Activated CD4-positive, alpha-beta T cell treated with anti-CD3 and anti-CD28 coated beads for 24 hours (primary cell): Measurements from ENCODE around the gene PTGDR.
A peak's percentile ranks its signal among the peaks of the same experiment; 100 is the strongest.

Source experiments
- DNase-seq, 2 donors: peaks; one replicate each; pipeline ENCODE4 v3.0.0-alpha.2; 2020; ENCODE audit warnings: low read depth in 2 of 2

PTGDR gene

GRCh38 chr14:52263190-52263589 is 4.3 kb upstream of the PTGDR start:
- DNase-seq: no peak

DNA sequence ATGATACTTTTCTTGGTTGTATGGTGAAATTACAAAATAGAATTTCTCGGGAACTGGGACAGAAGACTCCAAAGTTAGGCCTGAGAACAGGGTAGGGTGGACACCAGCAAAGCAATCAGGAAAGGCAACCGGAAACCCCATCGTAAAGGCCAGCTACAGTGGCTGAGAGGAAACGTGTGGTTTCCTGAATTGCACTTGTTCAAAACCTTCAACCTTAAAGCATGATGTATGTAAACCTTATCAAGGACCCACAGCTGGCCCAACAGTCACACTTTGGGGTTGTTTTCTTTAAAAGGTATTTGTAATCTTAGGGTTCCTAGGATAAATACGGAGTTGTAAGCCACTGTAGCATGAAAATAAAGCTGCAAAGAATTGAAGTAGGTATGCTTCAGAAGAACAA is 2.2 kb upstream of the PTGDR start:
- no peak for DNase-seq

DNA sequence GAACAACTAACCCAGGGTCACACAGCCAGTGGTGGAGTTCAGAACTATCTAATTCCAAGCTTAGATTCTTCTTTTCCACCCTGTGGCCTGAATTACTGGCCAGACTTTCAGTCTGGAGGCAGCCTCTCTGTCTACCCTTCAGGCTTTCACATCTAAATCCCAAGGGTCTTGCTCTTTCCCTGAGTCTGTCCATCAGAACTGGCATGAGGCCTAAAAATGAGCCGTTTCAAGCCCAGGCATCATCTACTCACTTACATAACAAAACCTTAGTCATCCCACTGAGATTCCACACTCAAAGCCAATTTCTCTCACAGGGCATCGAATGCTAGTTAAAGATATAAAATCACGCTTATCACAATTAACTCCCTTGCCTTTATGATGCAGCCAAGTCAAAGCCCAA is 1.3 kb upstream of the PTGDR start:
- no peak for DNase-seq

GRCh38 chr14:52266782-52267181 is 716 bp upstream of the PTGDR start:
- no peak for DNase-seq

DNA sequence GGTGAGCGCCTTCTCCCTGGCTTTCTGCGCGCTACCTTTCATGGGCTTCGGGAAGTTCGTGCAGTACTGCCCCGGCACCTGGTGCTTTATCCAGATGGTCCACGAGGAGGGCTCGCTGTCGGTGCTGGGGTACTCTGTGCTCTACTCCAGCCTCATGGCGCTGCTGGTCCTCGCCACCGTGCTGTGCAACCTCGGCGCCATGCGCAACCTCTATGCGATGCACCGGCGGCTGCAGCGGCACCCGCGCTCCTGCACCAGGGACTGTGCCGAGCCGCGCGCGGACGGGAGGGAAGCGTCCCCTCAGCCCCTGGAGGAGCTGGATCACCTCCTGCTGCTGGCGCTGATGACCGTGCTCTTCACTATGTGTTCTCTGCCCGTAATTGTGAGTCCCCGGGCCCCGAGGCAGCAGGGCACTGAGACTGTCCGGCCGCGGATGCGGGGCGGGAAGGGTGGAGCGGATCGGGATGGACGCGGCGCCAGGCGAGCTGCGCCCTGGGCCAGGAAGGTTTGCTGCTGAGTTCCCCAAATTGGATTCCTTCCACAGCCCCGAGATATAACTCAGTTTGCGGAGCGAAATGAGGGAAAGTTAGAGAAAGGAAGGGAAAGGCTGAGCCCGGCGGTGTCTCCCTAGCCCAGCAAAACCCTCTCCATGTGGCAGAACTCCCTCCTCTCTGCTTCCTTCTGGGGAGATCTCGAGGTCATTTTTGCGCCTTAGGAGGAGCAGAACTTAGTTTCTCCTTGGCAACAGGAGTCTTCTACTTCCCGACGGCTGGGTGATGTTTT is 972 bp downstream of the PTGDR start:
- peak in 1 of 2 donors; percentile 6 for DNase-seq

GRCh38 chr14:52269100-52269499 is 1.6 kb downstream of the PTGDR start:
- DNase-seq: no peak

DNA sequence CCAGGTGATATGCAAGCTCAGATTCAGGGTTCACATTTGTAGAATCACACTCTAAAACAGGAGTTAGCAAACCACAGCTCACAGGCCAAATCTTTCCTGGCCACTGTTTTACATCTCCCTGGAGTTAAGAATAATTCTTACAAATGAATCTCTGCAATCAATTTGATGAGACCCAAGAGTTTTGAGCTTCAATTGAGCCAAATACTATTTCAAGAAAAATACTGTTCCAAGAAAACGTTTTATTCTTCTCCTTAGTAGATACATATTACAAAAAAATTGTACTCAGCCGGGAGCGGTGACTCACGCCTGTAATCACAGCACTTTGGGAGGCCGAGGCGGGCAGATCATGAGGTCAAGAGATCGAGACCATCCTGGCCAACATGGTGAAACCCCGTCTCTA is 2.5 kb downstream of the PTGDR start:
- DNase-seq: no peak

- no peak for DNase-seq
Measured at GRCh38 chr14:52271538-52271937, 4.0 kb downstream of the PTGDR start.

GRCh38 chr14:52272375-52272774 is 4.9 kb downstream of the PTGDR start:
- no peak for DNase-seq

GRCh38 chr14:52275372-52275771 is 7.9 kb downstream of the PTGDR start:
- DNase-seq: no peak

DNA sequence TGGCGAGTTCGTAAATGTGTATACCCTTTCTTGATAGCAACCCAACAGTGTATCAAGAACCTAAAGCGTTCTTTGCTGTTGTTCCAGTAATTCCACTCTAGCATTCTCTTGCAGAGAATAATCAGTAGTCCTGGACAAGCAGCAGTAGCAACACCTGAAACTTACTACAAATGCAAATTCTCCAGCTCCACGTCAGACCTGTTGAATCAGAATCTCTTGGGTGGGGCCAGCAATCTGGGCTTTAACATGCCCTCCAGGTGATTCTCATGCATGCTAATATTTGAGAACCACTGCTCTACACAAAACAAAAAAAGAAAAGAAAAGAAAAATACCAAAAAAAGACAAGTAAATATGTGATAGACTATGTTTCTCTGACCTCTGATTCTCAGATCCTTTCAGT is 10.1 kb downstream of the PTGDR start:
- DNase-seq: no peak

DNA sequence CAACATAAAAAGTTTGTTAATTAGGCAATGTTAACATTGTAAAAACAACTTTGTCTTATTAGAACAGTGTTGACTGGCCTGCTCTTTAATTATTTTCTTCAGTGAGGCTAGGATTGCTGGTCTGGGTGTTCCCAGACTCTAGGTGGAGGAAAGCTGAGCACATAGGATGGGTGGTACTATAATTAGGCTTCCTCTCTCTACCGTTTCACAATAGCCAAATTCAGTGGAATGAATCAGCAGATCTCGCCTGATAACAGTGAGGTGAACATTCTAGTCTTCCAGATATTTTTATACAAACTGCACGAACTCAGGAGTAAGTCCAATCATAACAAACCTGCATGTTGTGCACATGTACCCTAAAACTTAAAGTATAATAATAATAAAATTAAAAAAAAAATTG is 11.9 kb downstream of the PTGDR start:
- DNase-seq: no peak

GRCh38 chr14:52283099-52283498 is 15.6 kb downstream of the PTGDR start:
- DNase-seq: no peak

GRCh38 chr14:52286661-52287649 is 19.5 kb downstream of the PTGDR start:
- no peak for DNase-seq

GRCh38 chr14:52296378-52296777 is 28.9 kb downstream of the PTGDR start:
- no peak for DNase-seq

DNA sequence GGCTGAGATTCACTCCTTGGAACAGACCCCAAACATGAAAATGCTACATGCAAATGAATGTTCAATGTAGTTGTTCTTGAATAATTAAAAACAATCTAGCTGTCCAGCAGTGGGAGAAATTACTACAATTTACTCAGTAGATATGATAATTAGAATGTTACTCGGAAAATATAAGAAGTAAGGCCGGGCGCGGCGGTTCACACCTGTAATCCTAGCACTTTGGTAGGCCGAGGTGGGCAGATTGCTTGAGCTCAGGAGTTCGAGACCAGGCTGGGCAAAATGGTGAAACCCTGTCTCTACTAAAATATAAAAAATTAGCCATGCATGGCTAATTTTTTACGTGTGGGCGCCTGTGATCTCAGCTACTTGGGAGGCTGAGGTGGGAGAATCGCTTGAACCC is 31.3 kb downstream of the PTGDR start:
- DNase-seq: no peak

DNA sequence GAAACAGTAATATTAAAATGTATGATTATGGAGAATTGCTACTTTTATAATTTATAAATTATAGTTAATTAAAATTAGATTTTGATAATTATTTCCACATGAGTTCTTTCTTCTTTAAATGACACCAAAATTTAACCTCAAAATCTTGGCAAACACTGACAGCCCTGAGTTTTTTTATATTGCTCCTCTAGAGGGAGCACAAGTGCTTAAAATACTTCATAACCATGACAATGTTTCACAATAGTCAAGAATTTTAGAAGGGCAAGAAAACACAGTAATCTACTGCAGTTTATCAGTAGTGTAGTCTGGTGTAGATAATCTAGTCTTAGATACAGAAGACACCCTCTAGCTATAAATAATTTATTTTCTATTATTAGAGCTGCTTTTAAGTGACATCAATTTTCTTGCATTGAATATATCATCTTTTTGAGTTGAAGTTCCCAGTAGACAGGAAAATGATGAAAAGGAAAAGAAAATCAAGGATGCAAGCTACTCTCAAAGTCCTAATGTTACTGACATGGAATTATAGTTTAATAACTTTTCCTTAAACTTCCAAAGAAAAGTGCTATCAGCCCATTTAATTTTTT is 32.3 kb downstream of the PTGDR start:
- no peak for DNase-seq

GRCh38 chr14:52303236-52303635 is 35.7 kb downstream of the PTGDR start:
- no peak for DNase-seq

- no peak for DNase-seq
Measured at GRCh38 chr14:52304248-52304904, 36.9 kb downstream of the PTGDR start.

DNA sequence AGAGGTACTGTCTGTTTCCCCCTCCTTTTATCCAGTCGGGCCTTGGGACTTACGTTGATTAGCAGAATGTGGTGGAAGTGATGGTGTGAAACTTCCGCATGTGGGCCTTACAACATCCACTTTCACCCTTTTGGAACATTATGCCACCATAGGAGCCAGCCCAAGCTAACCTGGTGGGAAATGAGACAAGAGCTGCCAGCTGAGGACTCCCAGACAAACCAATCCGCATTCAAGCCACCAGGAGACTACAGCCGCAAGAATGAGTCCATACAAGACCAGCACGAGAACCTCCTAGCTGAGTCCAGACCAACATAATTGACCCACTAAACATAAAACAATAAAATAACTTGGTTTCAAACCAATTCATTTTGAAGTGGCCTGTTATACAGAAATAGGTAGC is 37.5 kb downstream of the PTGDR start:
- DNase-seq: no peak

- no peak for DNase-seq
Measured at GRCh38 chr14:52307376-52307775, 39.9 kb downstream of the PTGDR start.

DNA sequence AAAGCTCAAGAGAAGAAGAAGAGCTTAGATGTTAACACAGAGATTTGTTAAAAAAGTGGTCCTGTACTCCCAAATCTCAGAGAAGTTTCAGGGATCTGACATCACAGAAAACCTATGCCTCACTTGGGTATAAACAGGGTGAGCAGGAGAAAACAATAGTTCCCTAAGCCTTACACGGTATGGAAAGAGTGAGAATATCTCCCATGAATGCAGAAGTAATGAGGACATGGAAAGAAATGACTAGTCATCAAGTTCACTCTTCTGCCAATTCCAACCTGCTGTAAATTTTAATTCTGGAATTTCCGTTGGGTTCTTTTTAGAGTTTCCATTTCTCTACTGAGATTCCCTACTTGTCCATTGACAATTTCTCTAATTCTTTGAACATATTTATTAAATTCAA is 40.4 kb downstream of the PTGDR start:
- DNase-seq: no peak
